Endothelial cell (in vitro differentiated cells): Measurements from ENCODE around the gene TGFB2. TPM values are rescaled to one million over a fixed set of nuclear protein-coding genes. Genes with fewer than 3 reads are reported as not detected.

Experiments
- DNase-seq: peaks from one replicate; pipeline ENCODE4 v3.0.0; 2021; ENCODE audit warnings: low spot score
- H3K27ac Mint-ChIP-seq: one replicate; pipeline ENCODE4 v1.8.0; 2021; ENCODE audit warnings: mixed read lengths, inconsistent platforms; ENCODE audit not compliant: unreplicated experiment
- H3K27me3 Mint-ChIP-seq: one replicate; pipeline ENCODE4 v1.8.0; 2021; ENCODE audit warnings: mild to moderate bottlenecking, moderate library complexity, mixed read lengths, inconsistent platforms; ENCODE audit not compliant: unreplicated experiment
- H3K36me3 Mint-ChIP-seq: one replicate; pipeline ENCODE4 v1.8.0; 2021; ENCODE audit warnings: mild to moderate bottlenecking, low read depth, mixed read lengths, inconsistent platforms; ENCODE audit not compliant: unreplicated experiment
- H3K4me1 Mint-ChIP-seq: one replicate; pipeline ENCODE4 v1.8.0; 2021; ENCODE audit warnings: mild to moderate bottlenecking, mixed read lengths, inconsistent platforms; ENCODE audit not compliant: unreplicated experiment
- H3K4me3 Mint-ChIP-seq: one replicate; pipeline ENCODE4 v1.8.0; 2021; ENCODE audit warnings: mild to moderate bottlenecking, mixed read lengths, inconsistent platforms; ENCODE audit not compliant: unreplicated experiment
- H3K9me3 Mint-ChIP-seq: one replicate; pipeline ENCODE4 v1.8.0; 2021; ENCODE audit warnings: mixed read lengths, inconsistent platforms; ENCODE audit not compliant: unreplicated experiment
- CTCF ChIP-seq: fragments of 200-600 bp; sonication (generic); IDR thresholded peaks from one replicate; pipeline ENCODE4 v1.5.0; 2021; ENCODE audit warnings: antibody characterized with exemption; ENCODE audit not compliant: unreplicated experiment
- total RNA-seq: library from RNA; stranded (reverse); fragmentation: NEBNext Ultra II Directional; extraction: Animal tissue kit (Norgen Biotek cat#: 25700); gene quantifications from one replicate; pipeline ENCODE4 v1.2.1, GENCODE V29; 2021; ENCODE audit not compliant: unreplicated experiment

The TGFB2 gene
- total RNA-seq, 1 donor from 2014 or later: 0.62 TPM

- DNase-seq: no peak
- H3K27ac Mint-ChIP-seq: no peak overlapping the region
- no peak for TF ChIP-seq CTCF
- H3K27me3 Mint-ChIP-seq: peaks cover 3% of the 10 kb centered on the region
- no peaks in the 10 kb centered on the region for H3K9me3 Mint-ChIP-seq
- H3K4me1 Mint-ChIP-seq: no peaks in the 10 kb centered on the region
- no peak overlapping the region for H3K4me3 Mint-ChIP-seq
- no peaks in the 10 kb centered on the region for H3K36me3 Mint-ChIP-seq
Observed at GRCh38 chr1:218384581-218384993, 39.5 kb downstream of the TGFB2 start.

GRCh38 chr1:218388591-218388990, 43.5 kb downstream of the TGFB2 start:
- no peak for DNase-seq
- no peak overlapping the region for H3K4me3 Mint-ChIP-seq
- no peaks in the 10 kb centered on the region for H3K36me3 Mint-ChIP-seq
- H3K9me3 Mint-ChIP-seq: no peaks in the 10 kb centered on the region
- H3K4me1 Mint-ChIP-seq: no peaks in the 10 kb centered on the region
- peaks cover 3% of the 10 kb centered on the region for H3K27me3 Mint-ChIP-seq
- H3K27ac Mint-ChIP-seq: no peak overlapping the region
- no peak for TF ChIP-seq CTCF

- Mint-ChIP-seq H3K9me3 (no peaks in the 10 kb centered on the region), H3K4me3 (no peak overlapping the region), H3K27ac (no peak overlapping the region), H3K4me1 (no peaks in the 10 kb centered on the region), H3K36me3 (no peaks in the 10 kb centered on the region), H3K27me3 (peaks cover 3% of the 10 kb centered on the region)
- TF ChIP-seq CTCF: no peak
- DNase-seq: no peak
Observed at GRCh38 chr1:218390618-218391017, 45.5 kb downstream of the TGFB2 start.

- no peak for TF ChIP-seq CTCF
- Mint-ChIP-seq H3K27ac (no peak overlapping the region), H3K9me3 (no peaks in the 10 kb centered on the region), H3K36me3 (no peaks in the 10 kb centered on the region), H3K4me3 (no peak overlapping the region), H3K27me3 (peaks cover 3% of the 10 kb centered on the region), H3K4me1 (no peaks in the 10 kb centered on the region)
- no peak for DNase-seq
Observed at GRCh38 chr1:218392780-218393179, 47.6 kb downstream of the TGFB2 start.

- Mint-ChIP-seq H3K4me3 (no peak overlapping the region), H3K27ac (no peak overlapping the region), H3K4me1 (no peaks in the 10 kb centered on the region), H3K36me3 (no peaks in the 10 kb centered on the region), H3K9me3 (no peaks in the 10 kb centered on the region), H3K27me3 (peaks cover 2% of the 10 kb centered on the region)
- no peak for DNase-seq
- no peak for TF ChIP-seq CTCF
Observed at GRCh38 chr1:218394416-218394815, 49.3 kb downstream of the TGFB2 start.
